NCI-H128 (cell line): ENCODE measurements around the gene MRGPRD.
A peak's percentile ranks its signal among the peaks of the same experiment; 100 is the strongest.
"Not testable (repeated sequence)": the region's sequence is repeated elsewhere in the genome, so short reads cannot be mapped to it uniquely, and the experiment has no call there.

Source experiments
- DNase-seq: peaks from one replicate; lab custom pipeline; 2025; ENCODE audit not compliant: unreplicated experiment; lab: John Stamatoyannopoulos, UW

The MRGPRD gene

GRCh38 chr11:69006816-69007215, 26.0 kb upstream of the MRGPRD start:
- no peak for DNase-seq

GRCh38 chr11:69005631-69006368, 25.0 kb upstream of the MRGPRD start:
- DNase-seq = no peak

- no peak for DNase-seq
These were observed 24.4 kb upstream of the MRGPRD start for GRCh38 chr11:69005183-69005630.

GRCh38 chr11:69004411-69005182, 23.8 kb upstream of the MRGPRD start:
- no peak for DNase-seq

GRCh38 chr11:69003866-69004367, 23.1 kb upstream of the MRGPRD start:
- no peak for DNase-seq

GRCh38 chr11:69003301-69003865, 22.6 kb upstream of the MRGPRD start:
- no peak for DNase-seq

- no peak for DNase-seq
These were observed 21.9 kb upstream of the MRGPRD start for GRCh38 chr11:69002570-69003231.

GRCh38 chr11:69002110-69002569, 21.4 kb upstream of the MRGPRD start:
- DNase-seq = no peak

- no peak for DNase-seq
These were observed 20.7 kb upstream of the MRGPRD start for GRCh38 chr11:69001243-69002081.

GRCh38 chr11:69000831-69001242, 20.1 kb upstream of the MRGPRD start:
- no peak for DNase-seq

- no peak for DNase-seq
These were observed 19.6 kb upstream of the MRGPRD start for GRCh38 chr11:69000391-69000790.

- DNase-seq = not testable (repeated sequence)
These were observed 19.1 kb upstream of the MRGPRD start for GRCh38 chr11:68999748-69000355.

- no peak for DNase-seq
These were observed 18.4 kb upstream of the MRGPRD start for GRCh38 chr11:68999093-68999747.

- peak; percentile 83 for DNase-seq
These were observed 17.7 kb upstream of the MRGPRD start for GRCh38 chr11:68998390-68998911.

GRCh38 chr11:68997995-68998348, 17.2 kb upstream of the MRGPRD start:
- no peak for DNase-seq

- DNase-seq = no peak
These were observed 16.6 kb upstream of the MRGPRD start for GRCh38 chr11:68997124-68997994.

- DNase-seq = no peak
These were observed 15.8 kb upstream of the MRGPRD start for GRCh38 chr11:68996376-68997123.
